Stimulated activated CD4-positive, alpha-beta T cell treated with anti-CD3 and anti-CD28 coated beads, Interleukin-12 subunit alpha, Interleukin-12 subunit beta, amount 100 ng/mL, for 24 hours (primary cell): ENCODE measurements around the gene PCSK6.
"Not testable (repeated sequence)": the region's sequence is repeated elsewhere in the genome, so short reads cannot be mapped to it uniquely, and the experiment has no call there.

ENCODE experiments used
- DNase-seq, 2 experiments: peaks; one replicate each; pipeline ENCODE4 v3.0.0-alpha.2; 2020; ENCODE audit warnings: low read depth in 2 of 2

PCSK6 gene

GRCh38 chr15:101432982-101433381 is 56.5 kb downstream of the PCSK6 start:
- no peak for DNase-seq

DNA sequence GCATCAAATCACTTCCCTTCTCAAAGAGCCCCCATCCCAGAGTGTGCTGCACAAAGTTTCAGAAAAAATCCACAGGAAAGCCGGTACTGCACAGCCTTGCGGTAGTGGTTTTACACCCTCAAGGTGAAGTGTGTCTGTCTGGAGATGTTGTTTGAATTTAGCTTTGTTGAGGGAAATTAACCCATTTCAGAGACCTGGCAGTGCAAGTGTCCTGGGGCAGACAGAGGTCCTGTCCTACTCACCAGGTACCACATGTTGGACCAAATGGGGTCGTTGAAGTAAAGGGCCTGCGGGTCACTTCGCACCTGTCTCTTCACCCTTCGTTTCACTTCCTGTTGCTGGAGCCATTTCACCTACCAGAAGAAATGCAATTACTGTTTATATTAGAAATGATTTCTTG is 57.8 kb downstream of the PCSK6 start:
- no peak for DNase-seq

- no peak for DNase-seq
Observed at GRCh38 chr15:101431301-101431700, 58.2 kb downstream of the PCSK6 start.

- DNase-seq, result no peak
Observed at GRCh38 chr15:101429646-101430045, 59.9 kb downstream of the PCSK6 start.

DNA sequence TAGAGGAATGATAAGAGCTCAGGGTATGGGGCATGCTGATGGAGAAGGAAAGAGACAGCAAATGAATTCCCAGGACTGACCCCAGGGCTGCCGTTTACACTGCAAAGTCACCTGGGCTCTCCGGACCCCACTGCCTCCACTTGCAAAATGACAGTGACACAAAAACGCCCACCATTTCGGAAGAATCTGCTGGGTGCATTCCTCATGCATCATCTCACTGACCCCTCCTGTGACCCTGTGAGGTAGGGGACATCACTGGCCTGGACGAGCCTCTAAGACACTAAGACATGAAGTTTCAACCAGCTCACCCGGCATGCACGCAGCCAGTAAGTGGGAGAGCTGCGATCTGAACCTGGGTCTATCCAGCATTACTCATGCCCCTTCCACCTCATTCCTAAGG is 60.3 kb downstream of the PCSK6 start:
- no peak for DNase-seq

GRCh38 chr15:101428758-101429157 is 60.7 kb downstream of the PCSK6 start:
- no peak for DNase-seq

- DNase-seq, result no peak
Observed at GRCh38 chr15:101427606-101428487, 61.7 kb downstream of the PCSK6 start.

GRCh38 chr15:101426761-101427333 is 62.7 kb downstream of the PCSK6 start:
- DNase-seq, result no peak

DNA sequence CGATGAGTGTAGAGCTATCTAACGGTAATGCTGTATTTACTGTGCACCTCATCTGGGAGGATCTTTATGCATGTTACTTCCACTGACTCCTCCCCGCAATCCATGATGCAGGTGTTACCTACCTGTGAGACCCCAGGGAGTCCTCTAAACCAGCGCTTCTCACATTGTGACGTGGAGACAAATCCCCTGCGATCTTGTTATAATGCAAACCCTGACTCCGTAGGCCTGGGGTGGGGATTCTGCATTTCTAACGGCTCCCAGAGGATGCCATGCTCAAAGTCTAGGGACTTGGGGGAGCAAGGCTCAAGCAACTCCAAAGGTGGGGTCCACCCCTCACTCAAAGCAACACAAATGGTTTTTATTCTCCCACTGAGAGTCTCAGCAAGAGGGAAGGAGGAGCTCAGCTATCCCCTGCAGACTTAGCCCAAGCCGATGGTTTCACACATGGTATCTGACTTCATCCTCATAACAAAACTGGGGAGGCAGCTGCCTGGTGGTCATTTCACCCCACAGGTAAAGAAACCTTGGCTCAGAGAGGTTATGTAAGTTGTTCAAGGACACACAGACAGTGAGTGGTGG is 63.6 kb downstream of the PCSK6 start:
- DNase-seq, result no peak

GRCh38 chr15:101424984-101425383 is 64.5 kb downstream of the PCSK6 start:
- no peak for DNase-seq

GRCh38 chr15:101420232-101420631 is 69.3 kb downstream of the PCSK6 start:
- DNase-seq, result no peak

DNA sequence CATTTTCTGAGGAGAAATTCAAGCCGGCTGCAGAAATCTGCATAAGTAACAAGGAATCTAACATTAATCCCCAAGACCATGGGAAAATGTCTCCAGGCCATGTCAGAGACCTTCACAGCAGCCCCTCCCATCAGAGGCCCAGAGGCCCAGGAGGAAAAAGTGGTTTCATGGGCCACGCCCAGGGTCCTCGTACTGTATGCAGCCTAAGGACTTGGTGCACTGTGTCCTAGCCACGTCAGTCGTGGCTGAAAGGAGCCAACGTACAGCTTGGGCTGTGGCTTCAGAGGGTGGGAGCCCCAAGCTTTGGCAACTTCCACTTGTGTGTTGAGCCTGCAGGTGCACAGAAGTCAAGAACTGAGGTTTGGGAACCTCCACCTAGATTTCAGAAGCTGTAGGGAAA is 73.0 kb downstream of the PCSK6 start:
- DNase-seq, result not testable (repeated sequence)

GRCh38 chr15:101413239-101413638 is 76.3 kb downstream of the PCSK6 start:
- no peak for DNase-seq

GRCh38 chr15:101411581-101411980 is 77.9 kb downstream of the PCSK6 start:
- no peak for DNase-seq

DNA sequence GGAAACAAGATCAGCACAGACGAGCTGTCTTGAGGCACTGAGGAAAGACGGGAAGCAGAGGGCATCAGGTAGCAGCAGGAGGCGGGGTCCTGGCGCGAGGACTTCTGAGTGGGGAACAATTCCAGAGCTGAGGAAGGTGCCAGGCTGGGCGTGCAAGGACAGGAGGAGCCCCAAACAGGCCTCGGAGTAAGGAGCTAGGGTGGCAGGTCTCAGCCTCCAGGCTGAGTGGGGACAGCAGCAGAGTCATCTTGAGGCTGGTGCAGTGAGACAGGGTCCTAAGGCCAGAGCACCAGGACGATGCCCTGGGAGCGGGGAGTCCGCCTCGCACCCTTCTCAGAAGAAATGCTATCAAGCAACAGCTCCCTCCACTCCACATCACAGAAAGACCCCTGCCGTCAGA is 78.4 kb downstream of the PCSK6 start:
- DNase-seq, result no peak

DNA sequence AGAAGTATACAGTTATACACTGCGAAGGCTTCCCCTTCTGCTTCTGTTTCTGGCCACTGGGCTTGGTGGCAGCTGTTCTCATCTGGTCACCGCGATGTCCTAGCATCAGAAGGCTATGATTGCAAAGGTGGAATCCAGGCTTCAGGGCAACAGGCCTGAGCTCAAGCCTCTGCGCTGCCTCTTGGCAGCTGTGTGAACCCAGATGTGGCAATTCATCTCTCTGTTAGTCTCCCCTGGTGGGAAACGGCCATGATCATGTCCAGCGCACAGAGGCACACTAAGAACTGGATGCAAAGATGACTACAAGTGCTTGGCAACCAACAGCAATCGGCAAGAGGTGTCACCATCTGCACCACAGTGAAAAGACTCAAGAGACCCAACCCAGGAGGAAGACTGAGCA is 78.9 kb downstream of the PCSK6 start:
- DNase-seq, result no peak

DNA sequence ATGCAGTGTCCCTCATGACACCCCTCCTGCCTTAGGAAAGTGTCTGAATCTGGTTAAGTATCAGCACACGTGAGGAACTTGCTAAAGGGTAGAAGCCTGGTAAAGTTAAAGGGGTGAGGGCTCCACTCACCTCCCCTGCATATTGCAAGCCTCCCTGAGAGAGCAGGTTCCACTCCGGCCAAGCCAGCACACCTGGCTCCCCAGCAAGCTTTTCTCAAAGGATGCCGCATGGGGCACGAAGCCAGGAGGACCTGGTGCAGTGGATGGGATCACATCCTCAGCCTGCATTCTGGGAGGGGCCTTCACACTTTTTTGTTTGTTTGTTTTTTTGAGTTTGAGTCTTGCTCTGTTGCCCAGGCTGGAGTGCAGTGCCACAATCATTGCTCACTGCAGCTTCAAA is 79.9 kb downstream of the PCSK6 start:
- DNase-seq, result no peak

DNA sequence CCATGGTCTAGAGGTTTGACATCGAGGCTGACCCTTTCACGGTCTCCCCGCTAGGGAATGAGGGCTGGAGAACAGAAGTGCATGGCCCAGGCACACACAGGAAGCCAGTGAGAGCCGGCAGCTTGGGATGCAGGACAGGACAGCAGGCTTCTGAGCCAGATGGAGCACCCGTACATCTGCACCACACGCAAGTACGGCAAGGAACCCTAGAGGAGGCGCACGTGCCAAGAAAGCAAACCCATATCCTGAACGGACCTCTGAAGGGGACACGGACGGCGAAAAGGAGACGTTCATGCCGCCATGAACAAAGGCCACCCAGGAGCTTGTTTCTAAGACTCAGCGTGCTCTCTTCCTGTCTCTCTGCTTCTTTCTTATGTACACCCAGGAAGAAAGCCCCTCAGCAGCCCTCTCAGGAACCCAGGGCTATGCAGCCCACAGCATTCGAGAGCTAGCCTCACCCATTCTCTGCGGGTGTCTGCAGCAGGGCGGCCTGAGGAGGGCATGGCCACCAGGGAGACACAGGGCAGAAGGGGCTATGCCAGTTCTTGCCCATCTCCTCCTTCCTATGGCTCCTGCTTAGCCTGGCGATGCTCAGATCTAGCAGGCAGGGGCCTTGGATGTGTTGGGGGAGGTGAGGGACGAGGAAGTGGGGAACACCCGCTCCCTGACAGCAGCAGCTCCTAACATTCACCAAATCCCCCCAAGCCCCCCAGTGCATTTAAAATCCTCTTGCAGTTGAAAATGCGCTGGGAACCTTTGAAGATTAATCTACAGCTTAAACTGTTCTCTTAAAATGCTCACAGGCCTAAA is 81.3 kb downstream of the PCSK6 start:
- no peak for DNase-seq

DNA sequence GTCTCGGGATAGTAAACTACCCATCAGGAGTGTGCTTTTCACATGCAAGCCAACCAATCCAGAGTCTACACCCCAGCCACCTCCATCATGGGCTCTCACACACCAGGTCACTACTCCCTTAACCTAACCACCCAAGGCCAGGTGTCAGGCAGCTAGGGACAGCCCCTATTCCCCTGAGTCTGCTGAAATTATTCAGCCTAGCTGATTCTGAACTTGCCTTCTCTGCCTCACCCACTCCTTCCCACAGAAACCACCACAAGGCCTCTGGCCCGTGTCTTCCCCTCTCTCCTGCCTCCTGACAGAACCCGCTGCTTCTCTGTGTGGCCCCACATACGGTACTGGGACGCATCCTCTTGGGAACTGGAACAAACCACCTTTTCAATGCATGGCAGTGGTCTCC is 82.1 kb downstream of the PCSK6 start:
- no peak for DNase-seq

DNA sequence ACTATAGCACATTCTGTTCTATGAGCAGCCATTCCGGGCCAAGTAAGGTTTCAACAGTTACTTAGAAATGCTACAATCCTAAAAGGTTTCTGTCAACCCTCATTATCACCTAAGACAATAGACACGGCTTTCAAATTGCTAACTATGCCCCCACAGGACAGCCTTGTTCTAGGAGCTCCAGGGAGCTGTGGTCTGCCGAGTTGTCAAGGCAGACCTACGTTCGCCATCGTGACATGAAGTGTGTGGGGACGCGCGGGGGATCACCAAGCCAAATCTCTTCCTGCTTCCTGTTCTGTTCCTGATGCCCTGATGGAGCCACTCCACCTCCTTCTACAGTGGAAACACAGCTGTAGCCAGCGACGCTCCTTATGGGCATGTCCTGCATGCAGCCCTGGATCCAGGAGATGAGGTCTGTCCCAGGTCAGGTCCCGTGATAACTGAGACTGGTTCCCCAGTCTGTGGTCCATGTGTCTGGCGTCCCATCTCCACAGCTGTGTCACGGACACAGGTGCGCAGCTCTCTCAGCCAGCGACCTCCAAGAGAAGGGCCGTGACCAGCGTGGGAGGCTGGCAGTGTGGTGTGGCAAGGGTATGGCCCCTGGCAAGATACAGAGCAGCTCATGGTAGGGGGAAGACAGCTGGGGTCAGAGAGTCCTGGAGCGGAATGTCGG is 82.8 kb downstream of the PCSK6 start:
- no peak for DNase-seq

GRCh38 chr15:101406036-101406435 is 83.5 kb downstream of the PCSK6 start:
- no peak for DNase-seq

DNA sequence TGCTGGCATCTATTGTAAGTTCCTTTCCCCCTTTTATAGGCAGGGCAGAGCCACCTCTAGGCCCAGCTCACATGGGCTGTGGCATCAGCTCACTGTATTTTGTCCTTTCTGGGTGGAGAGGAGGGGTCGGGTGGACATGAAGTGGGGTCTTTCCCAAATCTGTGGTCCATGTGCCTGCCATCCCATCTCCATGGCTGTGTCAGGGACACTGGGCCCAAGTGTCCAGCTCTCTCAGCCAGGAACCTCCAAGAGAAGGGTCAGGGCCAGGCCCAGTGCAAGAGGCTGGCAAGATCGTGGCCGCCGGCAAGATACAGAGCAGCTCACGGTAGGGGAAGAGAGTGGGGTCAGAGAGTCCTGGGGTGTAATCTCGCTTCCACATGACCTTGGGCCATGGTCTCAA is 85.3 kb downstream of the PCSK6 start:
- no peak for DNase-seq
